DOHH2 (cell line): ENCODE data around the gene PLEKHB2.

Experiments
- H3F3A ChIP-seq: fragments of 200-600 bp; sonication (generic), shearing (Covaris generic); 2 replicates; pipeline ENCODE4 v1.6.0; 2016; ENCODE audit warnings: antibody characterized with exemption, mild to moderate bottlenecking; ENCODE audit not compliant: control insufficient read depth, insufficient read depth
- H3K27ac ChIP-seq: fragments of 200-600 bp; sonication (generic); 2 replicates; pipeline ENCODE4 v1.5.1; 2014; ENCODE audit warnings: low read depth, mild to moderate bottlenecking, low read length, moderate library complexity
- H3K27me3 ChIP-seq: fragments of 200-600 bp; sonication (generic); 2 replicates; pipeline ENCODE4 v1.6.1; 2014; ENCODE audit warnings: mild to moderate bottlenecking, low read length, mixed read lengths; ENCODE audit not compliant: control insufficient read depth
- H3K36me3 ChIP-seq: fragments of 200-600 bp; sonication (generic); 2 replicates; pipeline ENCODE4 v1.6.1; 2014; ENCODE audit warnings: mild to moderate bottlenecking, low read length, moderate library complexity, mixed read lengths; ENCODE audit not compliant: control insufficient read depth
- H3K4me1 ChIP-seq: fragments of 200-600 bp; sonication (generic); 2 replicates; pipeline ENCODE4 v1.6.1; 2014; ENCODE audit warnings: mild to moderate bottlenecking, low read length, mixed read lengths; ENCODE audit not compliant: control insufficient read depth
- H3K4me2 ChIP-seq: fragments of 200-600 bp; sonication (generic); 2 replicates; pipeline ENCODE4 v1.6.0; 2014; ENCODE audit warnings: mild to moderate bottlenecking, low read length, moderate library complexity
- H3K4me3 ChIP-seq: fragments of 200-600 bp; sonication (generic); 2 replicates; pipeline ENCODE4 v1.5.1; 2014; ENCODE audit warnings: mild to moderate bottlenecking, low read length, mixed read lengths
- H3K79me2 ChIP-seq: fragments of 200-600 bp; sonication (generic); 2 replicates; pipeline ENCODE4 v1.6.1; 2014; ENCODE audit warnings: mild to moderate bottlenecking, low read length, mixed read lengths; ENCODE audit not compliant: control insufficient read depth
- H3K9me2 ChIP-seq: fragments of 200-600 bp; sonication (generic); replicated peaks from 2 replicates; pipeline ENCODE4 v1.6.1; 2014; ENCODE audit warnings: mild to moderate bottlenecking, low read length, mixed read lengths; ENCODE audit not compliant: control insufficient read depth
- H3K9me3 ChIP-seq: fragments of 200-600 bp; sonication (generic); 2 replicates; pipeline ENCODE4 v1.6.1; 2014; ENCODE audit warnings: antibody characterized with exemption, low read length, mixed read lengths; ENCODE audit not compliant: control insufficient read depth, insufficient read depth
- H4K20me1 ChIP-seq: fragments of 200-600 bp; sonication (generic); 2 replicates; pipeline ENCODE4 v1.6.0; 2014; ENCODE audit warnings: low read depth, mild to moderate bottlenecking, antibody characterized with exemption, low read length, moderate library complexity; ENCODE audit not compliant: control insufficient read depth, insufficient read depth
- CTCF ChIP-seq: fragments of 200-600 bp; sonication (generic); IDR thresholded peaks from one replicate; pipeline ENCODE4 v1.5.1; 2014; ENCODE audit warnings: antibody characterized with exemption, mild to moderate bottlenecking, low read depth, low read length; ENCODE audit not compliant: poor library complexity, severe bottlenecking
- EZH2phosphoT487 ChIP-seq: fragments of 200-600 bp; sonication (generic); IDR thresholded peaks from 2 replicates; pipeline ENCODE4 v1.6.1; 2017; ENCODE audit warnings: borderline replicate concordance, mild to moderate bottlenecking, antibody characterized with exemption, low read length, moderate library complexity, mixed read lengths

PLEKHB2 gene

GRCh38 chr2:131081190-131081589, 23.9 kb upstream of the PLEKHB2 start:
- H3K4me2 ChIP-seq: no peak overlapping the region
- H3K36me3 ChIP-seq: peaks cover 83% of the 10 kb centered on the region
- H4K20me1 ChIP-seq: peaks cover 34% of the 10 kb centered on the region
- H3F3A ChIP-seq: no peaks in the 10 kb centered on the region; the same call in 1 of the 2 replicates
- H3K4me3 ChIP-seq: no peak overlapping the region
- H3K79me2 ChIP-seq: peaks cover 96% of the 10 kb centered on the region
- no peaks in the 10 kb centered on the region for H3K9me3 ChIP-seq
- no peak overlapping the region for H3K27ac ChIP-seq
- H3K9me2 ChIP-seq: no peaks in the 10 kb centered on the region
- no peak for TF ChIP-seq EZH2phosphoT487
- no peak for TF ChIP-seq CTCF
- H3K4me1 ChIP-seq: 0 out of 2 replicates have a peak, but pooled peaks cover 4% of the 10 kb centered on the region
- no peaks in the 10 kb centered on the region for H3K27me3 ChIP-seq

GRCh38 chr2:131085646-131086045, 19.5 kb upstream of the PLEKHB2 start:
- H3K27ac ChIP-seq: no peak overlapping the region
- no peaks in the 10 kb centered on the region for H3K9me3 ChIP-seq
- no peak overlapping the region for H3K4me2 ChIP-seq
- peaks cover 100% of the 10 kb centered on the region for H3K79me2 ChIP-seq
- peaks cover 37% of the 10 kb centered on the region for H4K20me1 ChIP-seq
- H3K9me2 ChIP-seq: no peaks in the 10 kb centered on the region
- H3K36me3 ChIP-seq: peaks cover 70% of the 10 kb centered on the region
- no peak overlapping the region for H3K4me3 ChIP-seq
- no peaks in the 10 kb centered on the region; the same call in 1 of the 2 replicates for H3F3A ChIP-seq
- H3K27me3 ChIP-seq: no peaks in the 10 kb centered on the region
- 0 out of 2 replicates have a peak, but pooled peaks cover 4% of the 10 kb centered on the region for H3K4me1 ChIP-seq
- TF ChIP-seq CTCF: no peak
- no peak for TF ChIP-seq EZH2phosphoT487

GRCh38 chr2:131092458-131093005, 12.6 kb upstream of the PLEKHB2 start:
- Histone ChIP-seq H4K20me1 (peaks cover 15% of the 10 kb centered on the region), H3K4me1 (peaks cover 15% of the 10 kb centered on the region), H3K79me2 (peaks cover 57% of the 10 kb centered on the region), H3K9me3 (no peaks in the 10 kb centered on the region), H3F3A (peaks cover 5% of the 10 kb centered on the region; the same call in 1 of the 2 replicates), H3K27ac (peak overlapping the region; percentile 68), H3K4me2 (peak overlapping the region; percentile 87), H3K9me2 (no peaks in the 10 kb centered on the region), H3K36me3 (peaks cover 34% of the 10 kb centered on the region), H3K4me3 (peak overlapping the region; percentile 74), H3K27me3 (no peaks in the 10 kb centered on the region)
- TF ChIP-seq CTCF (no peak), EZH2phosphoT487 (no peak)
